ENCODE results near the gene LILRB5.
"Not testable (repeated sequence)": the region's sequence is repeated elsewhere in the genome, so short reads cannot be mapped to it uniquely, and the experiment has no call there.

LILRB5 gene

DNA sequence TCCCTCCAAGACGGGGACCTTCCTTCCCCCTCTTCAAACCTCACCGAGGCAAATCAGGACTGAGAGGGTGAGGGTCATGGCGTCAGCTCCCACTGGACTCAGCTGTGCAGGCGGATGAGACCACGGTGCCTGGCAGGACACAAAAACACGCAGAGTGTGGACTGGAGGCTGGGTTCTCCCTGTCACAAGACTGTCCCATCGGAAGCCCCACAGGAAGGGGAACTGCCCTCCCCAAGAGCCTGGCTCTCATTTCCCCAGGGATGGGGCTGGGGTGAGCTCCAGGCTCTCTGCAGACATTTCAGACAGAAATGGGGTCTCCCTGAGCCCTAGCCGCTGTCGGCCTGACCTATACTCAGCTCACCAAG is at the start of gene LILRB5:
Gene LILRB5, minus strand, starts transcription at position 158 of the 365 bp plus-strand sequence. Its CDS starts 80 bp downstream, at position 78.
- DNase-seq (ENCODE audit: low spot score), result no peak

DNA sequence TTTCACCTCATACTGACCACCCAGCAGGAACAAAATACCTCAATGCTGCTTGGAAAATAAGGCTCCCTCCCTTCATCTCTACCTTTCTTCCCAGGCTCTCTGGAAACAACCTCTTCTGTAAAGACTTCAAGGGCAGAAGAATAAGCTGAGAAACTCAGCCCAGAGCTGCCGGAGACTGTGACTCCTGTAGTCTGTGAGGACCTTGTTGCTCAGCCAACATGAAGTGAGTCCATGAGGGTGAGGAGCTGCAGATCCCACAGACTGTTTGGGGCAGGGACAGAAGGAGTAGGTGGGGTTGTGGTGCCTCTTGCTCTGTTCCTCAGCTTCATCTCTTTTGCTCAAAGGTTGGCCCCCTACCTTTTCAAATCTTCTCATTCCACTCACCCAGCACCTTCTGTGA is 48.1 kb upstream of the LILRB5 start:
- no peak for DNase-seq (ENCODE audit: low spot score)

DNA sequence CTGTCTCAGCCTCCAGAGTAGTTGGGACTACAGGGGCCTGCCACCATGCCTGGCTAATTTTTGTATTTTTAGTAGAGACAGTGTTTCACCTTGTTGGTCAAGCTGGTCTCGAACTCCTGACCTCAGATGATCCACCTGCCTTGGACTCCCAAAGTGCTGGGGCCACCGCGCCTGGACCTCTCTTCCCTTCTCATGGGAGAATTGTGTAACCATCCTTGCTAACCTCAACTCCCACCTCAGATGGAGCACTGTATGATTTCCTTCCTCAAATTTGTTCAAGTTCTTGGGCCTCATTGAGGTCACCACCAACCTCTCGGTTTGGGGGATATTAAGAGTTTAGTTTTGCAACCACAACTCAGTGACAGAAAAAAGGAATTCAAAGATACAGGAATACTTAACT is 45.2 kb upstream of the LILRB5 start:
- no peak for DNase-seq (ENCODE audit: low spot score)

DNA sequence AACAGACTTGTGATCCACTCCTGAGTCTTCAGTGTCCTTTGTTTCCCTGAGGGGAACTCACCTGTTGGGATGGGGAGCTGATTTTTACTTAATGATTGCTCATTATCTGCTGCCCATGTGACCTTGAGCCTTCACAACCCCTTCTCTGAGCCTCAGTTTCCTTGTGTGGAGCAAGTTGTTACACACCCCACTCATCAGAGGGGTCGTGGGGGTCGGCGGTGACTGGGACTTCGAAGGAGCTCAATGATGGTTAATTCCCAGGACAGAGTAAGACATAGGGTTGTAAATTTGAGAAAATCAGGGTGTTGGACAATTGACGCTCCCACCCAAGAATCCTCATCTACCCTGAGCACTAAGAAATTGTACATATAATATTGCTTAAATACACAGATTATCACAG is 42.4 kb upstream of the LILRB5 start:
- DNase-seq (ENCODE audit: low spot score), result no peak

DNA sequence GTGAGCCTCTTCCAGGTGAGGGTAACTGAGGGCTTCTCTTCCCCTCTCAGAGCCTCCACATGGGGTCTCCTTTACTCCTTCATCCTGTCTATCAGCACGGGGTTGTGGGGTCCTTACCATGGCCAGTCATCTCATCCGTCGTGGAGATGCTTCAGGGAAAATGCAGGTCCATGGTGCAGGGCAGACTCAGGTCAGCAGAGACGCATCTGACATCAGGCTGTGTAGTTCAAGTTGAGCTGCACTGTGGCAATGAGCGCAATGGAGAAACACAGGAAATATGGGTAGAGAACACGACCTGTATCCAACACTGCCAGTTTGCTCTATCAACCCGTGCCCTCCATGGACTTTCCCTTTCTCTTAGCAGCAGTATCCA is 42.0 kb upstream of the LILRB5 start:
- no peak for DNase-seq (ENCODE audit: low spot score)

DNA sequence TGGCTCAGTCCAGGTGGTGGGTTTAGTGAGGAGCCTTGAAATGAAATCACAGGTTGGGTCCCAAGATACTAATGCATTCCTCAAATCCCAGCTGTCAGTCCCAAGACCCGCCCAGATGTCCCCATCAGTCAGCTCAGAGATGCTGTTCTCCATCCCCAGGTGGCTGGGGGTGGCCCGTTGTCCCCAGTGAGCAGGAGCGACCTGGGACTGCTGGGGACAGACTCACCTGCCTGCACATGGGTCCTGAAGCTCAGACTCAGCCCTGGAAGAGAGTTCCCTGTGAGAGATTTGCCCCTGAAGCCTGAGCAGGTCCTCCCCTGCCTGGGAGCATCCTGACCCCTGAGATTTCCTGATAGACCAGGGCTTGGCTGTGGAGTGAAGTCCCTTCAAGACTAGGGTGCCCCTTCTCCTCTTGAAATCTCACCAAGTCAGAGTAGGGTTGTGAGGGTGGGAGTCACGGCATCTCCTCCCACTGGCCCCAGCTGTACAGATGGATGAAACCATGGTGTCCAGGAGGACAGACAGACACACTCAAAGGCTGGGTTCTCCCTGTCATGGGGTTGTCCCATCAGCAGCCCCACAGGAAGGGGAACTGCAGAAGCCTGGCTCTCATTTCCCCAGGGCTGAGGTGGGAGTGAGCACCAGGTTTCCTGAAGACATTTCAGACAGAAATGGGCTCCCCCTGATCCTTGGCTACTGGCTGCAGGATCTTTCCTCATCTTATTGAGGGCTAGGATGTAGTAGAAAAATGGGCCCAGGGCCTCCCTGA is 41.5 kb upstream of the LILRB5 start:
- no peak for DNase-seq (ENCODE audit: low spot score)

DNA sequence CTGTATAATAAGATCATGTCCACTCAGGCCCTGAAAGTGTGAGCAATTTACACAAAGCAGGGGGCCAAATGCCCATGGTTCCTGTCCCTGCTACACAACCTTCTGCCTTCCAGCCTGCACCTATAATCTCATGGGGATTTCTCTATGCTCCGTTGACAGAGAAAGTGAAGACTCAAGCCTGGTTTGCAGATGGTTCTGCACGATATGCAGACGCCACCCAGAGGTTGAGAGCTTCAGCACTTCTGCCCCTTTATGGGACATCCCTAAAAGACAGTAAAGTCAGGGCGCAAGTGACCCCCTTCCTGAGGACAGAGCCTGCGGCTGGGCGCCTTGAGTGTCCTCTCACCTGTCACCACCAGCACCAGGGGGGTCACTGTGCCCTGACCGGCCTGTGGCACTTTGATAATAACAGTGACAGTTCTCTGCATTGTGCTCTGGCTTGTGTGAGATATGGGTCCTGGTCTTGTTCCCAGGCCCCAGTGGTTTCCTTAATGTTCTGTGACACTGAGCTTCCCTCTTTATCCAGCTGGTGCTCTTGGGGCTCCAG is 40.8 kb upstream of the LILRB5 start:
- no peak for DNase-seq (ENCODE audit: low spot score)

DNA sequence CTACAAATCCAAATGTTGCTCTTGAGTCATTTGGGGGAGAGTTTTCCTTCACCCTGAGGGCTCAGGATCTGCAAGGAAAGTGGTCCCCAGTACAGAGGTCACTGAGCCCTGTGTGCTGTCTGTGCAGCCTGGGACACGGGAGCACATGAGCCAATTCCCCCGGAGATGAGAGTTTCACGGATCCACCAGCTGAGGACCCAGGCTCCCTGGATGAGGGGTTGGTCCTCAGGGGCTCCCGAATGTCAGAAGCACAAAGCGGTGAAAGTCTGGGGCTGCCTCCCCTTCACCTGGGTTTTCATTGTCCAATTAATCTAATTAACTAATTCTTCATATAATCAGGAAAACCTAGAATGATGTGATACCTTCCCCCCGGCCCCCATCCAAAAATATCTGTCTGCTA is 37.5 kb upstream of the LILRB5 start:
- DNase-seq (ENCODE audit: low spot score), result no peak

DNA sequence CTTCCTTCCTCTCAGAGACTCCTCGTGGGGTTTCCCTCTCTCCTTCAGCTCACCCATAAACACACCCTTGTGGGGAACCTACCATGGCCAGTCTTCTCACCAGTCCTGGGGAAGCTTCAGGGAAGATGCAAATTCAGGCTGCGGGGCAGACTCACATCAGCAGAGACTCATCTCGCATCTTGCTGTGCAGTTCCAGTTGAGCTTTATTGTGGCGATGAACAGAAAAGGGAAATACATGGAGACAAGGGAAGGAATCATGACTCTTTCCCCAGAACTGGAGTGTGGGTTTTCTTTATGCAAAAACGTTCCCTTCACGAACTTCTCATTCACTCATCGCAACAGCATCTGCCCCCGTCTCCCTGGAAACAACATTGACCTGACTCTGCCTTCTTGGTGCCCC is 32.1 kb upstream of the LILRB5 start:
- DNase-seq (ENCODE audit: low spot score), result not testable (repeated sequence)

DNA sequence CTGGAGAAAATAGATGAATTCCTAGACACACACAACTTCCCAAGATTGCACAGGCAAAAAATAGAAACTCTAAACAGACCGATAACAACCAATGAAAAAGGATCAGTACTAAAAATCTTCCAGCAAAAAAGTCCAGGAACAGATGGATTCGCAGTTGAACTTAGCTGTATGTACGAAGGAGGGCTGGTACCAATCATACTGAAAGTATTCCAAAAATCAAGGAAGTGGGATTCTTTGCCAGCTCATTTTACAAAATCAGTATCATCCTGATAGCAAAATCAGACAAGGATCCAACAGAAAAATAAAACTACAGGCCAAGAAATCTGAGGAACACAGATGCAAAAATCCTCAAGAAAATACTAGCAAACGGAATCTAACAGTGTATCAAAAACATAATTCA is 30.4 kb upstream of the LILRB5 start:
- no peak for DNase-seq (ENCODE audit: low spot score)

DNA sequence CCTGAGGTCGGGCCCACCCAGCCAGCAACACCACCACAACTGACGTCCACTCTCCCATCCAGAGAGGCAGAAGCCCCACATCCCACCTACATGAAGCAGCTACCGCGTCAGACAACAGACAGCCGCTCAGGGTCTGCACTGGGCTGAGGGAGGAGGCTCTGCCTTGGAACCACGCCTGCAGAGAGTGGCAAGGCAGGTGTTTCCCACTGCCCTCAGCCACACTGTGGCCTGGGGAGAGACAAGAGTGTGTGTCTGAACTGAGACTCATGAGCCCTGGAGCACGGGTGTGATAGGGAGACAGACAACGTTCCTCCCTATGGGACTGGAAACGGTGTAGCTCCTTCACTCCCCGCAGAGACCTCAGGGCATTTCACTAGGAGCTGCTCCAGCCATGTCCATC is 29.2 kb upstream of the LILRB5 start:
- DNase-seq (ENCODE audit: low spot score), result not testable (repeated sequence)

DNA sequence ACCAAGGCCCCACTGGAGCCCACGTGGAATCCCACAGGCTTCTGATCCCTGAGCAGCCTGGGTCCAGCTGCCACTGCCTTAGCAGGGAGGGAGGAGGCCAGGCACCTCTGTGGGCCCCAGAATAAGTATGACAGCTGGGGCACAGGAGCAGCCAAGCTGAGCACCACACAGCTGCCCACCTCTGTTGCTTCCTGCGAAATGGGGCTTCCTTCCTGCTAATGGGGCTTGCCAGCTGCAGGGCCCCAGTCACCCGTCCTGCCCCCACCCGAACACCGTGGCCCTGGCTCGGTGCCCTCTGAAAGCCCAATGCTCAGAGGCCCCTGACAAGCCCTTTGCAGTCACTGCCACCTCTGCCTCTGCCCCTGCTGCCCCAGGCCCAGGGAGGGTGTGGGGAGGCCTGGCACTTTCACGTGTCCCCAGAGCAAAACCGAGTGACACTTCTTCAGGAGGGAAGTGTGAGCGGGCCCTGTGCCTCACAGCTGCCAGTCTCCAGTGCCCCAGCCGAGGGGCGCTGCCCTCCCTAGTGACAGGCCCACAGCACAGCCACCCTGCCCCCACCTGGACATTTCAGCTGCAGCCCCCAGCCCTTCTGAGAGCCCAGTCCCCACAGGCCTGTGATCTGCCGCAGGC is 28.5 kb upstream of the LILRB5 start:
- not testable (repeated sequence) for DNase-seq (ENCODE audit: low spot score)

DNA sequence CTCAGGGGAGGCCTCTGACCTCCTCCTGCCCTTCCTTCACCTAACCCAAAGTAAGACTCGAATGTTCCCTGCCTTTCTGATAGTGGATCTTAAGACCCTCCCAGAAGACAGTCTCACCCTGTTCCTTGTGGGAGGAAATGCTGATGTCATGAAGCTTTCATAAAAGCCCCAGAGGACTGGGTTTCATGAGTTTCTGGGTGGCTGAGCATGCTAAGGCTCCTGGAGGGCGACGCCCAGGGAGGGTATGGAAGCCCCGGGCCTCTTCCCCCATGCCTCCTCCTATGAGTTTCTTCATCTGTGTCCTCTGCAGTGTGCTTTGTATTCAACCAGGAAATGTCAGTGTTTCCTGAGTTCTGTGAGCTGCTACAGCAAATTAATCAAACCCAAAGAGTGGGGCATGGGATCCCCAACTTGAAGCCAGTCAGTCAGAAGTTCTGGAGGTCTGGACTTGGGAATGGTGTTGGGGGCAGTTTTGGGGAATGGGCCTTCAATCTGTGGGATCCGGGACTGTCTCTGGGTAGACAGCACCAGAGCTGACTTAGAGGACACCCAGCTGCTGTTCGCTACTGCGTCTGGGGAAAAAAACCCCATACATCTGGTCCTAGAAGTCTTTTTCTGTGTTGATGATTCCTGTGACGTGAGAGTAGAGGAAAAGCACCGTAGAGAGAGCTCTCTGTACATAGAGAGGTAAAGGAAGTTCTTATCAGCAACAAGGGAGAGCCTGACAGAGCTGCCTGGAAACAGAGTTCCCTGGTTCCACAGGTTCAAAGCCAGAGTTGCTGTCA is 25.8 kb upstream of the LILRB5 start:
- no peak for DNase-seq (ENCODE audit: low spot score)

DNA sequence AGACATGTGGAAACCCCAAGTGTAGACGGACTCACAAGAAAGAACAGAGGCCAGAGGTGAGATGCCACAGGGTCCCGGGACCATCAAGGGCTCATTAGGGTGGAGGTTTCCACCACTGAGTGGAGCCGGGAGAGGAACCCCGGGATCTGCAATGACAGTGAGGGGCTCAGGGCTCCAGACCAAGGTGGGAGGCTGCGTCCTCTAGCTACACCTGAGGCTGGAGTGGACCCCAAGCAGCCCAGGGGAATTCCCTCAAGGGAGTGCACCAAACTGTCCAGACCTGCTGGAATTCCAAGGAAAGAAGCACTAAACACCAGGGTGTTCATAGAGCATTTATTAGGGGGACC is 24.6 kb upstream of the LILRB5 start:
- not testable (repeated sequence) for DNase-seq (ENCODE audit: low spot score)

DNA sequence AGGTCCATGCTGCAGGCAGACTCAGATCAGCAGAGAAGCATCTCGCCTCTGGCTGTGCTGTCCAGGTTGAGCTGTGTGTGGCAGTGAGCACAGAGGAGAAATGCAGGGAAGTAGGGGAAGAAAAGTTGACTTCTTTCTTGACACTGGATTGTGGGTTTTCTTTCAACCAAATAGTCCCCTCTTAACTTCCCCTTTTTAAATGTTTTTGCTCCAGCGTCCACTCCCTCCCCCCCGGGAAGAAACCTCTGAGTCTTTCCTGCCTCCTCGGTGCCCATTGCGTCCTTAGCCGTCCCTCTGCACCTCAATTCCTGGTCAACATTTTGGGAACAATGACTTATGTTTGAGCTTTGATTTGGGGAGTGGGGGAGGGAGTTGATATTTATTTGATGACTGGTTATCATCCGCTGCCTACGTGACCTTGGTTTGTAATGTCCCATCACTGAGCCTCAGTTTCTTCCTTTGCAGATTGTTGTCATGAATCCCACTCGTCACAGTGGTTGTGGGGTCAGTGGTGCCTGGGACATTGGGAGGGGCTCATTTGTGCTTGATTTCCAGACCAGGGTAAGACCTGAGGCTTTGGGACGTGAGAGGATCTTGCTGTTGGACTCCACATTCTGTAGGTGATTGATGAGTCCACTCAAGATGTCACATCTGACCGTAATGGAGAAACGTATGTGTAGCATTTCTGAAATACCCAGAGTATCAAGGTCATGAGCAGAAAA is 24.1 kb upstream of the LILRB5 start, which contains the start of gene LILRB2:
Gene LILRB2, minus strand, starts transcription at position 104 of the 722 bp plus-strand sequence. CDS start 614 bp downstream, outside the sequence.
- no peak for DNase-seq (ENCODE audit: low spot score)

DNA sequence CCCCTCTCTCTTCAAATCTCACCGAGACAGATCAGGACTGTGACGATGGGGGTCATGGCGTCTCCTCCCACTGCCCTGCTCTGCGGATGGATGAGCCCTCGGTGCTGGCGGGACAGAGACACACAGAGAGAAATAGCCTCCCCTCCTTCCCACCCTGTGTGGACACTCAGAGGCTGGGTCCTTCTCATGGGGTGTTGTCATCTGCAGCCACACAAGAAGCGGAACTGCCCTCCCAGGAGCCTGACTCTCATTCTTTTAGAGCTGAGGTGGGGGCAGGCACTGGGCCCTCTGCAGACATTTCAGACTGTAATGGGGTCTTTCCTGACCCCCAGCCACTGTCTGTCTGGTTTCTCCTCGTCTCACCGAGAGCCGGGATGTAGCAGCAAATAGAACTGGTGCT is 23.4 kb upstream of the LILRB5 start:
- DNase-seq (ENCODE audit: low spot score), result not testable (repeated sequence)

DNA sequence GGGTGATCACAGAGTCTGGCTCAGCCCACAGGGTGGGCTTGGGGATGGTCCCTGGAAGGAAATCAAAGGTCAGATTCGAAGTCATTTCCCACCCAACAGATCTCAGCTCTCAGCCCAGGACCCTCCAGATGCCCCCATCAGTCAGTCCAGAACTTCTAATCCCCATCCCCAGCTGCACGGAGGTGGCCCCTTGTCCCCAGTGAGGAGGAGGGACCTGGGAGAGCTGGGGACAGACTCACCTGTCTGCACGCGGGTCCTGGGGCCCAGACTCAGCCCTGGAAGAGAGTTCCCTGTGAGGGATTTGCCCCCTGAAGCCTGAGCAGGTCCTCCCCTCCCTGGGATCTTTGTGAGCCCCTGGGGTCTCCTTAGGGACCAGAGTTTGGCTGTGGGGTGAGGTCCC is 23.0 kb upstream of the LILRB5 start:
- not testable (repeated sequence) for DNase-seq (ENCODE audit: low spot score)

DNA sequence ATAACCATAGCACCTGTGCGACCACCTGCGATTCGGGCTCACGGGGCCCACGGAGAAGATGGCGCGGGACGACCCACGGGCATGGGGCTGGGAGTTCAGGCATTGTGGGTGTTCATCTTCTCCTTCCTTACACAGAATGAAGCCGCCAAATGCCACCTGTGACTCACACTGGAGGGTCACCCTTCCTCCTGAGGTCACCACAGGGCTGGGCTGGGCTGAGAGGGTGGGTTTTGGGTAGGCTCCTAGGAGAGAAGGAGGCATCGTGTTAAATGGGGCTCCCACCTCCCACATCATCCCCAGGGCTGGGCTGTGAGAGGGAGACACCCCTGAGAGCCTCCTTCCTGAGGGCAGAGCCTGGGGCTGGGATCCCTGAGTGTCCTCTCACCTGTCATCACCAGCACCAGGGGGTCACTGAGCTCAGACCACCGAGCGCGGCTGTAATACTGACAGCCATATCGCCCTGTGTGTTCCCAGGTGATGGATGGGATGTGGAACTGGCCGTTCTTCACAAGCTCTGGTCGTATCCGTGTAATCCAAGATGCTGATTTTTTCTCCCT is 22.4 kb upstream of the LILRB5 start:
- no peak for DNase-seq (ENCODE audit: low spot score)

DNA sequence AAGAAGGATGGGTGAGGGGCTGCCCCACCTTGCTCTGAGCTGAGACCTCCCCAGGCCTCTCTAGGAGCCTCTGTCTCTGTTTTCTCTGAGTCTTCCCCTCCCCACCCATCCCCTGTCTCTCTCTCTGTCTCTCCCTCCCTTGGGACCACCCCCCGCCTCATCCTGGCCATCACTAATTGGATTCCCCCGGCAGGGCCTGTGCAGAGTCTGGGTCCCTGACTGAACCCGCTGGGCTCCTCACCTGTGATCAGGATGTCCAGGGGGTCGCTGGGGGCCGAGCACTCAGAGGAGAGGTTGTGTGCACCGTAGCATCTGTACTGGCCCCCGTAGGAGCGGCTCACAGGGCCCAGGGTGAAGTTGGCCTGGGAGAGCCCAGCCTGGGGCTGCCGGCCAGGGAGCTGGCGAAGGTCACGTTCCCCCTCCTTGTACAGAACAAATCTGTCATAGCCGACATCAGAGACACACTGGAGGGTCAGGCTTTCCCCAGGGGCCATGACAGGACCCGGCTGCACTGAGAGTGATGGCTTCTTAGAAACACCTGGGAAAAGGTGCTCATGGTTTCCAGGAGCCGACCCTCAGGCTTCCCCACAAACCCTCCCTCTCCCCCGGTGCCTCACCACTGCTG is 21.6 kb upstream of the LILRB5 start:
- not testable (repeated sequence) for DNase-seq (ENCODE audit: low spot score)

DNA sequence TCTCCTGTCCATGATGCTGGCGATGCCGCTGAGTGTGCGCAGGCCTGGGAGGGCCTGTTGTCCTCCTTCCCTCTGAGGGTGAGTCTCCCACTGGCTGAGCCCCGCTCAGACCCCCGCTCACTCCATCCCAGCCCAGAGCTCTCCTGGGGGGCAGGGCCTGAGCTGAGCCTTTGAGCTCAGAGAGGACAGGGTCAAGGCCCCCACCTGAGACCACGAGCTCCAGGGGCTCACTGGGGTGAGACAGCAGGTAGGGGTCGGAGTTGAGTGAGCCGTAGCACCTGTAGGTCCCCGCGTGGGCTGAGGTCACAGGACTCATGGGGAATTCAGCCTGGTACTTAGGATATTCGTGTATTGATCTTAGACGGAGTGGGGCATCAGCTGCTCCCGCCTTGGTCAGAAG is 21.0 kb upstream of the LILRB5 start:
- DNase-seq (ENCODE audit: low spot score), result not testable (repeated sequence)

DNA sequence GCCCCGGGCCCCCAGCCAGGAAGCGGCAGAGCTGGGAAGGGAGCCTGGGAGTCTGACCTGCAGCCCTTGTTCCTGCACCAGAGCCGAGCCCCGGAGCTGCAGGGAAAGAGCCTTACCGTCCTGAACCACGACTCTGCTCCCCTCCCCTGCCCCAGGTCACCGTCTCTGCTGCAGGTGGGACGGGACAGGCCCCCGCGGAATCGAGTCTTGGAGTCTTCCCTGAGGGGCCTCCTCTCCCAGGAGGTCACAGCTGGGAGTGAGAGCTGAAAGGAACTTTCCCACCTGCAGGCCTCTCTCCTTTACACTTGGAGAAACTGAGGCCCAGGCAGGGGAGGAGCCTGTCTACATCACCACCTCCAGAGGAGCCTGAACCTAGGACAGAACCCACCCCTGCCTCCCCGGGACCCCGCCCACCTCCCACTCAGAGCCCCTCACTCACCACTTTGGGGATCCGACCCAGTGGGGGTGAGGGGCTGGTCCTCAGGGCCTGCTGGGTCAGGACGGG is 20.1 kb upstream of the LILRB5 start:
- DNase-seq (ENCODE audit: low spot score), result not testable (repeated sequence)
